Keratinocyte (primary cell): ENCODE results near the gene HAO2.

Experiments
- EZH2 ChIP-seq: IDR thresholded peaks from one replicate; pipeline ENCODE4 v1.6.1; 2012; ENCODE audit warnings: inconsistent platforms, mild to moderate bottlenecking, low read length, moderate library complexity
- TF ChIP-seq, protein P1 (sequence below), 3 experiments: IDR thresholded peaks in 1 of 3; conservative IDR thresholded peaks in 1 of 3; optimal IDR thresholded peaks in 1 of 3; 2 replicates in 2 of 3; 3 replicates in 1 of 3; pipeline versions ENCODE3 to v1.5.1; 2011; ENCODE audit warnings: low read length in 3 of 3, mild to moderate bottlenecking in 3 of 3, moderate library complexity in 2 of 3, control low read depth in 1 of 3, inconsistent platforms in 1 of 3; ENCODE audit not compliant: insufficient read depth in 2 of 3; ENCODE audit errors: extremely low read depth in 1 of 3

DNA sequence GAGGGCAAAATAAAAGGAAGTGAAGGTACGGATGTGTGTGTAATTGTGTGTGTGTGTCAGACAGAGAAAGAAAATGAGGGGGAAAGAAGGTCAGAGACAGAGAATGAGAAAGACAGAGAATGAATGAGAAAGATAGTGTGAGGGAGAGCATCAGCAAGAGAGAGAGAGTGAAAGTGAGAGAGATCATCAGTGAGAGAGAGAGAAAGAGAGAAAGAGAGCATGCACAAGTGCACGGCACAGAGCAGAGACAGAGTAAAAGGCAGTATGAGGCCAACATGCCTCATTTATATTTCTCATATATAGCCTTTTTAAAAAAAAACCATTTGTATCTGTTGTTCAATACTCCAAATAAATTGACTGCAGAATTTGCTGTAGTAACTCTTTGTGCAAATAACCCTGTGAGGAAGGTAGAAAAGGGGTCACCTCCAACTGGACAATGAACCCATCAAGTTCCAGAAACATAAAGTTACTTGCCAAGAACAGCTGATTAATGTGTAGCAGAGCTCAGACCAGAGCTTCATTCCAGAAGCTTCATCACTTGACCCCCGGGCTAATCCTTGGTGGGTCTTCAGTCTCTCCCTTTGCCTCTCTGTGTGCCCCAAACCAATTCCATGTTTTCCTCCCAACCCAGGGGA is 47.5 kb downstream of the HAO2 start:
- TF ChIP-seq, protein P1, sequence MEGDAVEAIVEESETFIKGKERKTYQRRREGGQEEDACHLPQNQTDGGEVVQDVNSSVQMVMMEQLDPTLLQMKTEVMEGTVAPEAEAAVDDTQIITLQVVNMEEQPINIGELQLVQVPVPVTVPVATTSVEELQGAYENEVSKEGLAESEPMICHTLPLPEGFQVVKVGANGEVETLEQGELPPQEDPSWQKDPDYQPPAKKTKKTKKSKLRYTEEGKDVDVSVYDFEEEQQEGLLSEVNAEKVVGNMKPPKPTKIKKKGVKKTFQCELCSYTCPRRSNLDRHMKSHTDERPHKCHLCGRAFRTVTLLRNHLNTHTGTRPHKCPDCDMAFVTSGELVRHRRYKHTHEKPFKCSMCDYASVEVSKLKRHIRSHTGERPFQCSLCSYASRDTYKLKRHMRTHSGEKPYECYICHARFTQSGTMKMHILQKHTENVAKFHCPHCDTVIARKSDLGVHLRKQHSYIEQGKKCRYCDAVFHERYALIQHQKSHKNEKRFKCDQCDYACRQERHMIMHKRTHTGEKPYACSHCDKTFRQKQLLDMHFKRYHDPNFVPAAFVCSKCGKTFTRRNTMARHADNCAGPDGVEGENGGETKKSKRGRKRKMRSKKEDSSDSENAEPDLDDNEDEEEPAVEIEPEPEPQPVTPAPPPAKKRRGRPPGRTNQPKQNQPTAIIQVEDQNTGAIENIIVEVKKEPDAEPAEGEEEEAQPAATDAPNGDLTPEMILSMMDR (optimal IDR thresholded peaks at IDR 0.05 in 1 of 3, IDR thresholded peaks at IDR 0.05 in 1 of 3, conservative IDR thresholded peaks at IDR 0.05 in 1 of 3; ENCODE audit: extremely low read depth in 1 of 3, insufficient read depth in 2 of 3, low read length in 3 of 3) = no peak
- TF ChIP-seq EZH2 = no peak
